NCI-H1105 (cell line): ENCODE data around the gene ZNF516.

Source experiments
- DNase-seq: peaks from one replicate; lab custom pipeline; 2025; lab: John Stamatoyannopoulos, UW

The ZNF516 gene

DNA sequence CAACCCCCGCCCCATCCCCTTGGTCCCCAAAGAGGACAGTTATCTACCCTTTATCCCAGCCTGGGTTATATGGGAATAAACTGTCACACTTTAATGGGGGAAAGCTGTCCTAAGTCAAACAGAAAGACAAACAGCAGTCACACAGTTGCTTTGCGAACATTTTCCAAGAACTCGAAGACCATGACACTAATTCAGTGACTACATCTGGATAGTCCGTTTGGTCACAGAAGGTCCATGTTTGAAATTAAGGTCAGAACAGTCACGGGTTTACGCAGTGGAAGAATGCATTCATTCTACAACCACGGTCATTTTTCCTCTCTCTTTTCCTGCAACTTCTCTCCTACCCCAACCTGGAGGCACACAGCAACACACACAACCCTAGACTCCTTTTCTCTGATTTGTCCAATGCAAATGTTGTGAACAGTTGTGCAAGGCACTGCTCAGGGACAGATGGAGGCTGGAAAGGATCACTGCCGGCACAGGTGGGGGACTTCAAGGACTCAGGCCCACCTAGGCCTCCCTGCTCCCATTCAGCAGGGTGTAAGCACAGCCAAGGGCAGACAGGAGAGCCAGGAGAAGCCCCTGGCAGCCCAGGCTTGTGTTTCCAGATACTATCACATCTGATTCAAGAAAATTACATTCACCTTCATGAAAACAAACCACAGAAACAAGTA is 39.9 kb downstream of the ZNF516 start:
- DNase-seq = no peak

DNA sequence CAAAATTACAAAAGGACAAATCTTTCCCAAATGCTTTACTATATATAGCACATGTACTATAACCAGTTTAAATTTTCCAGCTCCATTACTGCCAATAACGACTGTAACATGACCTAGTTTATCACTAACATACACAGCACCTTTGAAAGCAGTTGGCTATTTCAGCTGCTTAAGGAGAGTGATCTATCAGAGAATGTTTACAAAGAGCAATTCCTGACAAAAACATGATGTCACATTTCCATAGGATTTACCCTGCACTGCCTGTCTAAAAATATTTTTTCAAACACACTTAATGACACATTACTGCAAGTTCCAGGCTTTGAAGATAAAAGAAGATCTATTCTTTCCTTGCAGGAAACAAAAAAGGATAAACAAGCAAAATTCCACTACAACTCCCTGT is 40.6 kb downstream of the ZNF516 start:
- DNase-seq = no peak

DNA sequence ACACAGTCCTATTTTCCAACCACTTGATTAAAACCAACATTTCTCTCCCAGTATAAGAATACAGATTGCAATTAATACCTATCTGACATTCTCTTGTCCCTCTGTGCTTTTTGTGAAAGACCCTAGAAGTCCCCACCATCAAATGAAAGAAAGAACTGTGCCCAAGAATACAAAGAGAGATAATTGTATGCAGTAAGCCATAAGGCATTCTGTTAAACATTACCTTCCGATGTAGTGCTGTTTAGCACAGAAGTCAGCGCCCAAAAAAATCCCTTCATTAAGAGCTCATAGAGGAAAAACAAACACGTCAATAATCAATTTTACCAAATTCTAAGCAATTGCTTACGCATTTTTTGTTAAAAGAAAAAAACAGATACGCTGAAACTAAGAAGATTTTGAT is 41.1 kb downstream of the ZNF516 start:
- no peak for DNase-seq

DNA sequence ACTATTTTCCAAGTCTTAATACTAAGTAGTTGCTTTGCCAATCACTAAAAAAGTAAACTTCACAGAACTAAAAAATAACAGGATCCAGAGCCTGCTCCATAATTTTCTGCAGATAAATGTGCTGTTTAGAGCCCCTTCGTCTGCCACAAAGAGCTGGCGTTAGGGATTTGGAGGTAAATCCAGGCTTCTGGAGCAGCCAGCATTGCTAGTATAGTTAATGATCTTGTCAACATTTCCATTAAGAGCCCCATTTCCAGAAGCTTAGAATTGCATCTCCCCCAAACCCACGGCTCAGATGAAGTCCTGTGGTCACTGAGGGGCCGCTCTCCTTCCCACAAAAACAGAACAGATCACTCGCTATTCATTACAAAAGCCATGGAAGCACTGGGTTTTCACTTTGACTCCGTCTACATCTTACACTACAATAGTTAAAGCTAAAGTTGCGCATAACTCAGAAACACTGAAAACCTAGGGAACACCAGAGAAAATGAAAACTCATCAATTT is 41.9 kb downstream of the ZNF516 start:
- DNase-seq = no peak

DNA sequence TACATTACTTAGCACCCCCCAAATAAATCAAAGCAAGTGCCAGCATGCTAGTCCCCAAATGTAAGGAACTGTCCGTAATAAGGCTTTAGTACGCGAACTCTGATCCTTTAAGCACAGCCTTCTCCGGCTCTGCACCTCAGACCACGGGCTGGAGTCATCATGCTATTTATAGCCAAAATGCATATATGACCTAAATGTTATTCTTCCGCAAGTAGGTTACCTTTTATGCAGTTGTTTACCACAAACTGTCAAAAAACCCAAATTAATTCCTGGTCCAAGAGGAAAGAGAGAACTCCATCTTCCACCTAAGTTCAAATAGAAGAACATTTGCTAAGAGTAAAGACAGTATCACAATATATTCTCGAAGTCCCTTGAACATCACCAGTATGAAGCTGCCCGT is 42.7 kb downstream of the ZNF516 start:
- no peak for DNase-seq

DNA sequence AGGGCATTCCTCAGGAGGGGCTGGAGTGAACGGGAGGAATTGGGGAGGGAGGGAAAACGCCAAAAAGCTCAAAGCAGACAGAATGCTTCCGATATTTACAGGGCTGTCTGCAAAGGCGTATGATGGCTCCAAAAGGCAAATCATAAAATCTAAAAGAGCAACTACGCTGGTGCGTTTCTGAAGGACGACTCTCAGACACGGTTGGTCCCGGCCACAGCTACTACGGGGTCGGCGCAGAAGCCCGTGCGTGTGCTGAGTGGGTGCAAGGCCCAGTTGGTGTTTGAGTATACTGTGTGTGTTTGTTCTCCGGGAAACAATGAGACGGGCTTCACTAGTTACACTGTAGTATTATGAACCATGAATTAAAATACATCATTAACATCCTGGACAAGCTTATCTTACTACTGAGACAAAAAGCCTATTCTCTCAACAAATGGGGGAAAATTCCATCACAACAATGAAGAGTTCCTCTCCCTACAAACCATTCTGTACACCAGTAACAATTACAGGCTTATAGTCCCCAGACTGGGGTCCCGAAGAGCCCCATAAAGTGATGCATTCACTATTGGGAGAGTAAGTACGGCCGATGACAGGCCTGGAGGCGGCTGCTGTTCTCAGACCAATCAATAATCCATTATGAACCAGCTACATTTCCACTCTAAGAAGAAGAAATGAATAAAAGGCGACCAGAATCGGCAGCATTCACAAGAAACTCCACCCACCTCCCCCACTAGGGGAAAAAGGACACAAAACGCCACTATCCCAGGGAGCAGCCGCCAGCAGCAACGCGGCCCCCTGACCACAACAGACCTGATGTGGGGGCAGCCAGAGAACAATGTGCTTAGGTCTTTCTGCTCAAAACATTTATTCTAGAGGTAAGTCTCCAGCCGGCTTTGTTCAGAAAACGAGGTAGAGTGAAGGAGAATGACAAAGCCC is 43.4 kb downstream of the ZNF516 start:
- DNase-seq = no peak

DNA sequence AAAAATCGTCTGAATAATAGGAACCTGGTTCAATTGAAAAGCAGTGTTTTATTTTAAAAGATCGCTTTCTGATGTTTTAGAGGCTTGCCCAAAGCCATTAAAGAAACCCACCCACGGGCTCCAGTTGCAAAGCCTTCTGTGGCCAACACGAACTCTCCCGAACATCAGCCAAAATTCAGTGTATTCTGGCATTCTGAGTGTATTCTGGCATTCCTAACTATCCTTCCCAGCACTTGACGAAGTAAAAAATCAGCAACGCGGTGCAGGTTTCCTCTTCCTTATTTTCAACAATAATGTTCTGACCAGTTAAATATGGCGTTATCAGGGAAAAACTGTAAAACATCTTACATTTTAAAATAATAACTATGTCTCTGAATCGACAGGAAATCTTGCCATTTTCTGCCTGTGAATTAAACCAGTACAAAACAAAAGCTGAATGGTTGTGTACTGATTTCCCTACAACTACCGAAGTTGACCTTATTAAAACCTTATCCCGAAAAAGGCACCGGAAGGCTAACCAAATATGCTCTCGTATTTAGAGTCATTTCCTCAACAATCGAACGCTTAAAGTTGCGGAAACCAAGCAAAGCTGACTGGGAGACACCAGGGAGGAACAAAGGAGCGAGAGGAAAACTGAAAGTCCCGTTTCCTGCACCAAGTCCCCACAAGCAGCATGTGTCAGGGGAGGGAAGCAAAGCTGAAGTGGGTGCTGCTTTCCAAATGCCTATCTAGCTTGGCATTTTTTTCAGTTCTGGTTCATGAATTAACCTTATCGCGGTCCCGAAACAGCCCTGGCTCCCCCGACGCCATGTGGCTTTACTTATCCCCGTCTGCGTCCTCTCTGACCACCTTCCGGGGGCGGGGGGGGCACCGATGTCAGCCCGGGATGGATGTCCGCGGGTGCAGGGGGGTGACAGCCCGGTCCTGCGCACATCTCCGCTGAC is 44.3 kb downstream of the ZNF516 start:
- no peak for DNase-seq

DNA sequence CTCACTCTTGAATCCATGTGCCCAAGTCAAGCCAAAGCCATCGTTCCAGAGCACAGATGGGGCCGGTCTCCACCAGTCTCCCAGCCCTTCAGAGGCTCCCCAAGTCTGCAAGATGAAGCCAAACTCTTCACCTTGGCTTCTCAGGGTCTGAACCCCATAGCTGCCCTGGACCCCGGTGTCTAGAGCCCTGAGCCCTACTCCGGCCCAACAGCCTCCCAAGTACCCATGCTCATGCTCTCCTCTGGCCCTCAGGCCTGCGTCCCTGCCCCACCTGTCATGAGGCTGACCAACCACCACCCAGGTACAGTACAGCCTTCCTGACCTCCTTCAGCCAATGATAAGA is 46.0 kb downstream of the ZNF516 start:
- DNase-seq = no peak

DNA sequence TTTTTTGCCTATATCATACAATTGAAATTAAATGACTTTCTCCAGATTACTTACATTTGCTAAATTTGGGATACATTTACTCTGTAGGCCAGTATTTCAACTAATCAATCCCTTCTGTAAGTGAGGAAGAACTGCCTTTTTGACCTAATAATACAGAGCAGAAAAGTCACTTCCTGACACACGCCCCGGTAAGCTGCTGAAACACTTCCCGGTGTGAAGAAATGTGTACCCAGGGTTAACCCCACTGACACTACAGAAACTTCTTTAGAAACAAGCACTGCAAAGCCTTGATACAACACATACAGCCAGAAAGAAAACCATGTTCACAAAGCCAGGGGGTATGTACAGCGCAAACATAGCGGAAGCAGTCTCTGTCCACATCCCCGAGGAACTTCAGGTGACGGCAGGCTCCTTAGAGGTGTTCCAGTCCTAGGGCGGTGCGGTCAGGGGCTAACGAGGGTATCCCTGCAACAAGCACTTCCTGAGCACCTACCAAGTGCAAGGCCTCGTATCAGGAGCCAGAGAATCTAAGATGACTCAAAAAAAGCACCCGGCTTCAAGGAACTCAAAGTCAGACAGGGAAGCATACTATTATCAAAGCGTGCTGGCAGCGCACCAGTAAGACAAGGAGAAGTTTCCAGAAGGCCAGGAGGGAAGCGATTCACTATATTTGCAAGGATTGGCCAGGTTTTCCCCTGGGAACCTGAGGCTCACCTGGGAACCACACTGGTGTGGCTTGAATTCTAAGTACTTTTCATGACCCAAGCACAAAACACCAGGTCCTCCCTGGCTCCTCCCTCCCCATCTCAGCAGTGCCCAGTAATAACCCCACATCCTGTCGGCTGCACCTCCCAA is 46.6 kb downstream of the ZNF516 start:
- DNase-seq = no peak

DNA sequence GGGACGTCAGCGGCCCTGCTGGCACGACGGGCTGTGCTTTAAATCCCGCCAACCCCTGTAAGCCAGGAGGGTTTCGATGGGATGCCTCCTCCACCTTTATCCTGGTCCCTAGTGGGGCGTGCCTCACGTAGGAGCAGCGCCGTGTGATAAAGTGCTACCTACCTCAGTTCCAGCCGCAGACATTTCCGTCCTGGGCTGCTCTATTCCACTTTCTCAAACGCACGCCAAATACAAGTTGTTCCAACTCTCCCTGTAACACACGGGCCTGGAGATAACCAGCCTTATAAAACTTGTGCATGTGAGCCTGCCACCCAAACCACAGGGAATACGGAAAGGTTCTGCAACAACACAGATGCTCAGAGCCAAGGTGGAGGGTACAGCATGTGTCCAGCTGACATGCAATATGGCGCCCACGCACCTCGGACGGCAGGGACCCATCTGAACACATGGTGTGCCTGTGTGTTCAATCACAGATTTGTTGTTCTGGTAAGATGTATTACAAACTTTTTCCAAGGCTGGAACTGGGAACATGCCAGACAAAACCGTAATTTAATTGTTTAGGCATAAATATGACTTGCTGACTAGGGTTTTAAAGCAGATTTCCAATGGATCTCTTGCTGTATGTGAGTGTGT is 47.7 kb downstream of the ZNF516 start:
- DNase-seq = no peak

DNA sequence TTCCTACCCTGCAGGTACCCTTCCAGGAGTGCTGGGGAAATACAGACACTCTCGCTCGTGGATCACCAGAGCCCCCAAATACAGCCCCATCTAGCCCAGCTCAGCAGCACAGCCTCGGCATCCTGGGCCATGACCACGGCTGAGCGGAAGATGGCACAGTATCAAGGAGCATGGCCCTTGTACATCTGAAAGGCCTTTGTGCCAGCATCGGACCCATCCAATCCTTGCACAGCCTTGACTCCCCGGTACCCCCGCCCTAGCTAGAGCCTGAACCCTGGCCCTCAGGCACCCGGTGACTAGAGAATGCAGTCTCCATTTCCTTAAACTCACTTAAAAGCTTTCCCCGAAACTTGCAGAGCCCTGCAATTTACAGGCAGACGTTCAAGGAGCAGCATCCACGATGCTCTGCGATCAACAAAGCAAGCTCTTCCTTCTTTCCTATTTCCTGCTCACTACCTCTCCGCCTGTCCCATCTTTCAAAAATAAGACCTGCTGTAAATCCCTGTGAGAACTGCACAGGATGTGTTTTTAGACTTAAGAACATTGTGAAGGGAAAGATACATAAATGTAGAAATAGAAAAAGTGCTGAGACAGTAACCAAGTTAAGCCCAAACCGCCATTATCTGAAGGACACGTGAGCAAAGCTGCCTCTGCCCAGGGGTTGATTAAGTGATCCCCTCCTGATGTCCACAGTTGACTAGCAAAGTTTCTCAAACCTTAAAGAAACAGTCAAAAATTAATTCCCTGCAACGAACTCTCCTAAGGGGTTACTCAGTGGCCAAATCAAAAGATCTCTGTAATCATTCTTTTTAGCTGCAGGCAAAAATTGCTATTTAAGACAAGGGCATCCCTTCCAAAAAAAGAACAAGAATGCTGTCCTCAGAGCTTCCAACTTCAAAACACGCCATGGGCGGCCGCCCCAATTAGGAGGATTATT is 48.5 kb downstream of the ZNF516 start:
- no peak for DNase-seq

DNA sequence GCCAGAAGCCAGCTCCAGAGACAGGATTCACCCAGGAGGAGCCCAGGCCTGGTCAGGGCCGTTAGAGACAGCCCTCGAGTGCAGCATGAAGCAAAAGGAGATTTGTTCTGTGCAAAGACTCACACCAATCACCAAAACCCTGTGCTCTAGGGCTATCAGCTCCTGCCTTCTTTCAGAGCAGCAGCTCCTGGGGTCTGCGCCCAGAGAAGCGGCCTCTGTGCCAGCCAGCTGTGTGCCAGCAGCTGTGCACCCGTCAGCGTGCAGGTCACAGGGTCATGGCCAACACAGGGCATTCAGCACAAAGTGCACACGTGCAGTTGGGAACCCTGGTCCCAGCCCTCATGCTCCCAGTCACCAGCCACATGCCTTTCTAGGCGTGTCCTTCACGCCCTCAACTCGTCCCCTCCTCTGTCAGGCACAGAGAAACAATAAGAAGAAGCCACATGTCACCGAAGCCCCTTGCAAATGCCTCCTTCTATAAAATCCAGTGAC is 49.3 kb downstream of the ZNF516 start:
- DNase-seq = no peak

DNA sequence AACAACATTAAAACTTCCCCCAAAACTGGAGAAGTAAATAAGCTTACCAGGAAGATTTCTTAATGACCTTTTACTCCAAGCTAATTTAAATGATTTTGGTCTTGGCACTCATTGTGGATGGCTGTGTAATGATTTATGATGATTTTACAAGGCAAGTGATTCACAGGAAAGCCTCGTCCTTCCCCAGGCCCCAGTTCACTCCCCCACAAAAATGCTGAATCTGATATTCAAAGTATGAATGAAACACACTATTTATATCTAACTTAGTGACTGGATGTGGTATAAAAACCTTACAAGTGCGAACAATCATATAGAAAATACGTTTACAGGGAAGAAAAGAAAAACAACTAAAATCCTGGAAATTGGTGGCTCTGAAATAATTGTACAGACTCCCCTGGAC is 49.8 kb downstream of the ZNF516 start:
- DNase-seq = no peak

DNA sequence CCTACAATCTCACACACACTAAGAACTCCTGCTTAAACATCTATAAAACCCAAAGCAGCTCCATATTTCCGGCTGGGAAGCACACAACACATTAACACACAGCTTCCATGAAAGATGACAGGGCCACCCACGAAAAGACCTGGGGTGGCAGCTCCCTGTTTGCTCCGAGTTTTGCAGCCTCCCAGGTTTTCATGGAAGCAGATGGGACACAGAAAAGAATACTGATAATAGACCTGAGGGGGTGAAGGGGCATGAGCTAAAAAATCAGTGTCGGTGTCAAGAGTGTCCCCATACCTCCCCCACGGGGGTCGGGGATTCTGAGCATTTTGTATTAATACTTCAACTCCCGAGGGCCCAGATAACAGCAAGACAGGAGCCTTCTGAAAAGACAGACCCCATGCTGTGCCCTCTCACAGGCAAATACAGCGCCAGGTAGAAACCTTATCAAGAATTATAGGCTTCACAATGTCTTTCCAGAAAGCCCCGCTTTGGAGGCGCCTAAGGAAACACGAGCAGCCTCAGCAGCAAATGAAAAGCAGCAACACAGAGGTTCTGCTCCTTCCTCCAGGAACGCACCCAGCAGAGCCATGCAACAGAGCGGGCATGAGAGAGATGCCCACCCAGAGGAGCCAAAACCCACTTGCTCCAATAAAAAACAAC is 50.5 kb downstream of the ZNF516 start:
- DNase-seq = no peak

DNA sequence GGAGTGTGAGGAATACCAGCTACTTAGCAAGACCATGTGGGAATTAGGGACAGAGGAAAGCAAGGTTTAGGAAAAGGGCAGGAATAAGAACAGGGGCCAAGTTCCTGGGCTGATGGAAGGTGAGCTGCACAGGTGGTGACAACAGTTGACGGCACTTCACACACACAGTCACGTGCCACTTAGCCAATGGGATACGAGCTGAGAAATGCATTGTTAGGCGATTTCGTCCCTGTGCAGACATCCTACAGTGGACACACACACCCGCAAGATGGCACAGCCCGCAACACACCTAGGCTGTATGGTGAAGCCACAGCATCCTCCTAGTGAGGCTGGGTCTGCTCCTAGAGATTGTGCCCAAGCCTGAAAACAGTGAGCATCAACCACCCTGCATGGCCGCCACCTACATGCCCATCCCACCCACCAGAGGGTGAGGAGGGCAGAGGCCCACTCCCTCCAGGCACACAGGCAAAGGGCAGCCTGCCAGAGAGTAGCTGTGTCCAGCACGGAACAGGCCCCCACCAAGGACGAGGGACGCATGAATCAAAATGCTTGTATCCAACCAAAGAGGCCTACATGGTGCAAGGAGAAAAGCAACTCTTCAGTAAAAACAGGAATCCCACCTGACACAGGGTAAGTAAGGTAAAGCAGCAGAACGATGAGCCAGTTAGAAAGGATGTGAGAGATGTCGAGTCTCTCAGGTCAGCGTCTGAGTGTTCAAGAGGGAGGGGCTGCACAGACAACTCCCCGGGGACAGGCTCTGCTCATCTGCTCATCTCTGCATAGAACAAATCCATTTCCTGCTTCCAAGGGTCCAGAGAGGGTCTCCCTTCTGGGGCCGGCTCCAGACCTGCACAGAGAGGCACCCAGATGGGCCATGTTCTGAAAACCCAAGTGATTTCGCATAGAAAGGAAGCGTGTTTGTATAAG is 51.3 kb downstream of the ZNF516 start:
- no peak for DNase-seq

DNA sequence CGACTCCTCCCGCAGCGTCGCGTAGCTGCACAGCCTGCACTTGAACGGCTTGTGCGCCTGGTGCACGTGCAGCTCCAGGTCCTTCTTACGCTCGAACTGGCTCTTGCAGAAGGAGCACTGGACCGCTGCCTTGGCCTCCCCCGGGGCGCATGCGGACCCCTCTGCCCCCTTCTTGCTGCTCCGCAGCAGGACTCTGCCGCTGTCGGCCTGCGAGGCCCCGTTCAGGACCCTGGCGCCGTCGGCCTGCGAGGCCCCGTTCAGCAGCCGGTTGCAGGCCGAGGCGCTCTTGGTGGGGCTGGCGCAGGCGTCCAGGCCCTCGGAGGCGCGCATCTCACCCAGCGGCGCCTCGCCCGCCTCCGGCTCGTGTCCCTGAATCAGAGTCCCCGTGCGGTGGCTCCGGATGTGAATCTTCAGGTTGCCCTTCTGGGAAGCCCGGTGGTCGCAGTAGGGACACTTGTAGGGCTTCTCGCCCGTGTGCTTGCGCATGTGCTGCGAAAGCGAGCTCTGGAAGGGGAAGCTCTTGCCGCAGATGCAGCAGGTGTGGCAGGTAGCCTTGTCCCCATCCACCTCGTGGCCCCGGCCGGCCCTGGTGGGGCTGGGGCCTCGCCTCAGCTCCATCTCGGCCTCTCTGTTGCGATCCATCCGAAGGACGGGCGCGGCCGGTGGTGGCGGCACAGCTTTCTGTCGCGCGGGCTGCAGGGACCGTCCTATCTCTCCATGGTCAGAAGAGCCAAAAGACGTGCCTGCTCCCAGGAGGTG is 52.5 kb downstream of the ZNF516 start:
- no peak for DNase-seq
